HUES64 (cell line): ENCODE measurements around the gene PCDH8.

Experiments
- H3K27ac ChIP-seq: 2 replicates; pipeline ENCODE4 v1.7.0; 2013; ENCODE audit warnings: low read depth, low read length, inconsistent platforms
- H3K27me3 ChIP-seq: 2 replicates; pipeline ENCODE4 v1.6.1; 2013; ENCODE audit warnings: mild to moderate bottlenecking, low read length; ENCODE audit not compliant: insufficient read depth
- H3K36me3 ChIP-seq: 2 replicates; pipeline ENCODE4 v1.6.1; 2013; ENCODE audit warnings: mild to moderate bottlenecking, low read length; ENCODE audit not compliant: insufficient read depth
- H3K4me1 ChIP-seq: 2 replicates; pipeline ENCODE4 v1.6.1; 2013; ENCODE audit warnings: mild to moderate bottlenecking, low read length, moderate library complexity; ENCODE audit not compliant: insufficient read depth
- H3K4me3 ChIP-seq: 2 replicates; pipeline ENCODE4 v1.5.1; 2013; ENCODE audit warnings: mild to moderate bottlenecking, low read length, moderate library complexity
- H3K9ac ChIP-seq: 2 replicates; pipeline ENCODE4 v1.6.1; 2013; ENCODE audit warnings: mild to moderate bottlenecking, low read depth, low read length
- H3K9me3 ChIP-seq: 2 replicates; pipeline ENCODE4 v1.6.1; 2013; ENCODE audit warnings: low read depth, low read length; ENCODE audit not compliant: insufficient read depth
- WGBS: fragments of 150-250, 120-280 bp; methylation state at CpG from one replicate; pipeline ENCODE4 v1.1.7; 2013; ENCODE audit warnings: missing lambda C conversion rate; 5-methylcytosine and 5-hydroxymethylcytosine counted together

The PCDH8 gene

DNA sequence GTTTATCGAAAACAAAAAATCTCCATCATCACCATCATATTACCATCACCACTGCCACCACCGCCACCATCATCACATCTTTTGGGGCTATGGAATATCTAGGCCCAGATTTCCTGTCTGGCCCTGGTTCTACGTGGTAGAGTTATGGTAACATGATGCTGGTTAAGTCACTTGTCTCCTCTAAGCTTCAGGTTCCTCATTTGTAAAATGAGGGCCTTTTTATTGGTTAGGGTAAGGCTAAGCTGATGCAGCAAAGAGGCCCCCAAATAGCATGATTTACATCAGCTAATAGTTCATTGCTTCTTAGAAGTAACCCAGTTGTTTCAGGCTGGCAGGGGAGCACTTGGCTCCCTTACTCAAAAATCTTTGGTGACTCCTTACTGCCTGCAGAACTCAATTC is 37.9 kb downstream of the PCDH8 start:
- WGBS: 94% methylated on average over 3 of the region's 3 CpGs
- no peak overlapping the region for H3K27ac ChIP-seq

DNA sequence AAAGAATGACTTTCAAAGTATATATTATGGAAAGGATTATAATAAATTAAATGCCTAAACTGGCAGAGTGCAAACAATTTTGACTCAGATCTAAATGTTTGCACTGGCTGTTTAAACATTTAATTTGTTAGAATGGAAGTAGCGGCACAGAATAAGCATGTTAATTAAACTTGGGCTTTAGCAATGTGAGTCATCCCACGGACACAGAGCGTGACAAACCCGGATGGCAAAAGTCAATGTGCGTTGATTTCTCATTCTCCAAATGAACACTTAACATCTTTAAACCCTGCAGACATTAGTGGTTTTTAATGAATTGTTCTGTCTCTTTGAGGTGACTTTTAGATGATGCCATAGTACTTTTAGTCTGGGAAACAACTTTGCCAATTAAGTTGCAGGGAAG is 38.4 kb downstream of the PCDH8 start:
- H3K27ac ChIP-seq: no peak overlapping the region
- H3K9me3 ChIP-seq: no peaks in the 10 kb centered on the region
- no peaks in the 10 kb centered on the region for H3K27me3 ChIP-seq
- no peak overlapping the region for H3K9ac ChIP-seq
- peaks cover 12% of the 10 kb centered on the region for H3K4me1 ChIP-seq
- H3K4me3 ChIP-seq: no peak overlapping the region
- no peaks in the 10 kb centered on the region for H3K36me3 ChIP-seq
- 95% methylated on average over 5 of the region's 5 CpGs for WGBS

More for the DNA sequence above, 37.9 kb downstream of the PCDH8 start:
- Histone ChIP-seq H3K36me3 (no peaks in the 10 kb centered on the region), H3K27me3 (no peaks in the 10 kb centered on the region), H3K9me3 (no peaks in the 10 kb centered on the region), H3K4me1 (peaks cover 12% of the 10 kb centered on the region), H3K9ac (no peak overlapping the region), H3K4me3 (no peak overlapping the region)

DNA sequence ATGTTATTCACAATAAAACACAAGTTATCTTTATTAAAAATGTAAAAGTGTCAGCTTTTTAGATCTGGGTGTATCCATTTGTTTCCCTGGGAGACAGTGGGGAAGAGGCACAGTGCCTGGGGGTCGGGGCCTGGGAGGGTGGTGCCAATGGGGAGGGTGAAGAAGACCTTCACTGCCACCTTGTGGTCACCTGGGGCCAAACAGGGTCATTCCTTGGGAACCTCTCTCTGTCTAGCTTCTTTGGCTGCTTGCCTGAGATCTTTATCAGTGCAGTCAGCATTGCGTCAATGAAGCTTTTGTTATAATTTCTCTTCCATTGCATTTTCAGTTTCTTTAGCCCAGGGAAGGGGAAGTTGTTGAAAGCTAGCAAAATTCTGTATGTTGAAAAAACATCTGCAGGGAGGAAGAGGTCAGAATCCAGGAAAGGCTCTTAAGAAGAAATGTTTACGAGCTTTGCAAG is 39.1 kb downstream of the PCDH8 start:
- H3K9me3 ChIP-seq: no peaks in the 10 kb centered on the region
- H3K4me3 ChIP-seq: no peak overlapping the region
- WGBS: 54% methylated on average over 3 of the region's 3 CpGs
- no peaks in the 10 kb centered on the region for H3K27me3 ChIP-seq
- peaks cover 12% of the 10 kb centered on the region for H3K4me1 ChIP-seq
- no peaks in the 10 kb centered on the region for H3K36me3 ChIP-seq
- no peak overlapping the region for H3K27ac ChIP-seq
- H3K9ac ChIP-seq: no peak overlapping the region

DNA sequence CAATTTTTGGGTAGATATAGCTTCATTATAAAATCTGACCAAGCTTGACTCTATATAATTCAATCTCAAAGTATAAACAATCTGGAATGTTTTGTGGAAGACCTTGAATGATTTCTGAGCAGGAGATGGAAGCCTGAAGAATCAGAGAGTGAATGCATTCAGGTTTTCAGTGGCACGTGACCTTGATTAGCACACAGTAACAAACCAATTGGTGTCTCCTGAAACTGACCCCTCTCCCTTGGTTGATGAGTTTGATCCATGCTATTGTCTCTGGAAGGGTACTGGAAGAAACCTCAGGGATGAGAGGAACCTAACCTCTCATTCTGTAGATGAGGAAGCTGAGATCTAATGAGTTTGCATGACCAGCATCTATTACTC is 39.6 kb downstream of the PCDH8 start:
- Histone ChIP-seq H3K27me3 (no peaks in the 10 kb centered on the region), H3K9ac (no peak overlapping the region), H3K9me3 (no peaks in the 10 kb centered on the region), H3K27ac (peak overlapping the region; percentile 52; the same call in 1 of the 2 replicates), H3K4me3 (no peak overlapping the region), H3K4me1 (peaks cover 12% of the 10 kb centered on the region), H3K36me3 (no peaks in the 10 kb centered on the region)
- WGBS: 91% methylated on average over 1 of the region's 1 CpG

DNA sequence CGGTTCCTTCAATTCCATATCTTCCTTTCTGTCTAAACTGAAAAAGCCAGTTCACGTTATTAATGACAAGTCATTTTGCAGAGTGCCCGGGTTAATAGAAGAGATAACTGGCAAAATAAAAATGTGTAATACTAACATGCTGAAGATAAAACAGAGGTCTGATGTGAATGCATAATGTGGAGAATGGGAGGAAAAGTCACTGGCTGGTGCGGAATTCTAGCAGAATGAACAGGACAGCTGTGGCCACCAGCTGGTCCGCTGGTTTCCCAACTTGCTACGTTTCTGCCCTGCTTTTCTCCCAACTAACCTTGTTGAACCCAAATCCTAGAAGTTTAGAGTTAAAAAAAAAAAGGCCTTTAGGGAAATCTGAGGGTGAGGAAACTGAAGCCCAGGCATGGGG is 42.4 kb downstream of the PCDH8 start:
- no peaks in the 10 kb centered on the region for H3K27me3 ChIP-seq
- no peak overlapping the region for H3K27ac ChIP-seq
- H3K4me3 ChIP-seq: no peak overlapping the region
- 89% methylated on average over 6 of the region's 6 CpGs for WGBS
- no peak overlapping the region for H3K9ac ChIP-seq
- H3K36me3 ChIP-seq: no peaks in the 10 kb centered on the region
- H3K4me1 ChIP-seq: peaks cover 12% of the 10 kb centered on the region
- no peaks in the 10 kb centered on the region for H3K9me3 ChIP-seq

DNA sequence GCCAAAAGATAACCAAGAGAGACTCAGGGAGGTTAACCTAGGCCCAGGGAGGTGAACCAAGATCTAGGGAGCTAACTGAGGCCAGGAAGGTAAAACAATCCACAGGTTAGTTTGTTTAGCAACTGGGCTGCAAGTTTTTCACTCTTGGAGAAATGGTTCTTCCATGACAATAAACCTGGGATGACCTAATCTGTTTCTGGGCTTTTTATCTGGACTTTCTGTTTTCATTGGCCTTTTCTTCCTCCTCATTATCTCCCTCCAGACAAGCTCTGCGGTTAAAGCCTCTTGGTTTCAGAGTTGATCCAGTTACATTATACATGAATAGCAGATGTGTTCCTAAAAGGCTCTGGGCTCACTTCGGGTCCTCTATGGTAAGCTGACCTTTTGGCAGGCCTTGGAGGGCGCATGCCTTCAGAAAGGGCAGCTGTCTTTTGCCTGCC is 44.2 kb downstream of the PCDH8 start:
- Histone ChIP-seq H3K9ac (no peak overlapping the region), H3K27me3 (no peaks in the 10 kb centered on the region), H3K4me1 (peaks cover 12% of the 10 kb centered on the region), H3K9me3 (no peaks in the 10 kb centered on the region), H3K36me3 (no peaks in the 10 kb centered on the region), H3K27ac (no peak overlapping the region), H3K4me3 (no peak overlapping the region)
- 87% methylated on average over 3 of the region's 3 CpGs for WGBS

DNA sequence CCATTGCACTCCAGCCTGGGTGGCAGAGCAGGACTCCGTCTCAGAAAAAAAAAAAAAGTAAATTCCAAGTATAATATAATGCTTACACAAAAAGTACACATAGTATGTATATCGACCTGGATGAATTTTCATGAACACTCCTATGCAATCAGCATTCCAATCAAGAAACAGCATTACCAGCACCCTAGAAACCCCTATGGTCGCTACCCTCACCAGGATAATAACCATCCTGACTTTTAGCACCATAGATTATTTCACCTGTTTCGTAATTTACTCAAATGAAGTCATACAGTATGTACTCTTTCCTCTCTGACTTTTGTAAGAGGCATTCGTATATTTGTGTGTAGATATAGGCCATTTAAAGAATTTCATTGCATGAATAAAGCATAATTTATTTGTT is 47.6 kb downstream of the PCDH8 start:
- H3K9ac ChIP-seq: no peak overlapping the region
- no peaks in the 10 kb centered on the region for H3K9me3 ChIP-seq
- H3K27ac ChIP-seq: no peak overlapping the region
- H3K27me3 ChIP-seq: no peaks in the 10 kb centered on the region
- no peak overlapping the region for H3K4me3 ChIP-seq
- H3K36me3 ChIP-seq: no peaks in the 10 kb centered on the region
- 97% methylated on average over 4 of the region's 5 CpGs for WGBS
- no peaks in the 10 kb centered on the region for H3K4me1 ChIP-seq

DNA sequence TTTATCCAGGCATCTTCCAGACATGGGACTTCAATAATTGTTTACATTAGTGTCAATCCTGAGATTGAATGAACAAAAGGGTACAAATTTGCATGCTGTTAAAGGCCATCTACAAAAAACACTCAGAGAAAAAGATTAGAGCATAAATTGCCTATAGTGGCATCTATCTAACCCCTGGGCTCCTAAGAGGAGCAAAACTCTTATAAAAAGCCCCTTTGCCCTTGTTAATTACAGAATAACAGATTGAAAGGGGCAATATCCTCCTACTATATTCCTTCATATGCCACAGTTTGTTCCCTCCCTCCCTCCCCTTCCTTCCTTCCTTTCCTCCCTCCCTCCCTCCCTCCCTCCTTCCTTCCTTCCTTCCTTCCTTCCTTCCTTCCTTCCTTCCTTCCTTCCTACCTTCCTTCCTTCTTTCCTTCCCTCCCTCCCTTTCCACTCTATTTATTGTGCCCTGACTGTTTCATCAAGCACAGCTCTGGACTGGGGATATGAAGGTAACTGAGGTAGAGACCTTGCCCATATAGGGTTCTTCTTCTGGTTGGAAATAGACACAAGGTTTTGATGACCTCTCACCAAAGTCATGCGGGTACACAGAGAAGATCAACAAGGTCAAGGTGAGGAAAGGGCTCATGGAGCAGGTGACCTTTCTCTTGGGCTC is 49.5 kb downstream of the PCDH8 start:
- Histone ChIP-seq H3K9ac (no peak overlapping the region), H3K36me3 (no peaks in the 10 kb centered on the region), H3K4me1 (no peaks in the 10 kb centered on the region), H3K27ac (no peak overlapping the region), H3K4me3 (no peak overlapping the region), H3K27me3 (no peaks in the 10 kb centered on the region), H3K9me3 (no peaks in the 10 kb centered on the region)
- WGBS: 0% methylated on average over 1 of the region's 1 CpG

DNA sequence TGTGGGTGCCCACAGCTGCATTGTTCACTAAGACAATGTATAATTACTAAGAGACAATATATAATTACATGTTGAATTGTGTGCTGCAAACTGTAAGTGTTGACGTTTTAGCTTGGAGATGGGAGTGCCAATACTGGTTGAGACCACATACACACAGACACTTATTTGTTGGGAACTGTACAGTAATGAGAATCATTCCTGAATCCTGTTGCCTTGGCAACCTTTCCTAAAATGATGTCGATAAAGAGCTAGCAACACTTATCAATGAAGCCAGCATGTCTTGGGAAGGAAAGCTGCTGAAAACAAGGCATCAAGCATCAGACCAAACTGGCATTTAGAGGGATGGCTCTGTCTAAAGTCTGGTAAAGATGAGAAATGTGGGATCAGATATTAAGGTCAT is 51.3 kb downstream of the PCDH8 start:
- no peaks in the 10 kb centered on the region for H3K4me1 ChIP-seq
- no peak overlapping the region for H3K4me3 ChIP-seq
- 100% methylated on average over 2 of the region's 2 CpGs for WGBS
- H3K27me3 ChIP-seq: no peaks in the 10 kb centered on the region
- H3K9me3 ChIP-seq: no peaks in the 10 kb centered on the region
- H3K27ac ChIP-seq: no peak overlapping the region
- no peaks in the 10 kb centered on the region for H3K36me3 ChIP-seq
- H3K9ac ChIP-seq: no peak overlapping the region

DNA sequence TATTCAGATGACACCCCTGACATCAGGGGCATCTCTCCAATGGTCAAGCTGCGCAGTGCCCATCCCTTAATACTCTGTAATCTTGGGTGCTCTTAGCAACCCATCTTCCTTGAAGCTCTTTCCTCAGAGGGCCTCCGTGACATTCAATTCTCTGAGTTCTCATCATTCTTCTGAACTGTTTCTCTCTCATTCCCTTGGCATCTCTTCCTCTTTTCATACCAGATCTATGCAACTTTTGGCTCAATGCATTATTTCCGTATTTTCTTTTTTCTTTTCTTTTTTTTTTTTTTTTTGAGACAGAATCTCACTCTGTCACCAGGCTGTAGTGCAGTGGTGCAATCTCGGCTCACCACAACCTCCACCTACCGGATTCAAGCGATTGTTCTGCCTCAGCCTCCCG is 53.9 kb downstream of the PCDH8 start:
- H3K9ac ChIP-seq: no peak overlapping the region
- H3K4me3 ChIP-seq: no peak overlapping the region
- no peaks in the 10 kb centered on the region for H3K36me3 ChIP-seq
- H3K27me3 ChIP-seq: no peaks in the 10 kb centered on the region
- H3K27ac ChIP-seq: no peak overlapping the region
- no peaks in the 10 kb centered on the region for H3K4me1 ChIP-seq
- 91% methylated on average over 7 of the region's 7 CpGs for WGBS
- no peaks in the 10 kb centered on the region for H3K9me3 ChIP-seq

DNA sequence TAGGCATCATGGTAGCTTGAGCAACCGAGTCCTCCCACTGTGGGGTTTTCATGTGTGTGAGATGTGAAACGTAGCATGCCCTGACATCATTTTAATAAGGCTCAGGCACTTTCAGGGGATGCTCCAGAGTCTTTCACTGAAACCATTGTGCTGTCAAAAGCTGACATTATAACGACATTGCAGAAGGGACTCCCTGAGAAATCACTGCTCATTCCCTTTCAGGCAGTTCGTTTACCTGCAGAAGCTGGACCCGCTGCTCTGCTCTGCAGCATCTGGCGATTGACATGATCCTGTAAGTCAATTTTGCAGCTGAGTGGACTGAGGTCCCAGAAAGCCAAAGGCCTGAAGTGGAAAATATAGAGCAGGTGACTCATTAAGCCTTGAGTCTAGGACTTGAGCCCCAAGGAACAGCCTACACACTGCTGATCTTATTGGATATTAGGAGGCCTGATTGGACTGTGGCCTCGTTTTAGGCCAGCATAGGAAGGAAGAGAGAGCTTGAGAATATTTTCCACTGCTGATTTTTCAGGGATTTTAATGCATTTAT is 54.9 kb downstream of the PCDH8 start:
- Histone ChIP-seq H3K27me3 (no peaks in the 10 kb centered on the region), H3K4me1 (no peaks in the 10 kb centered on the region), H3K9ac (no peak overlapping the region), H3K4me3 (no peak overlapping the region), H3K27ac (no peak overlapping the region), H3K9me3 (no peaks in the 10 kb centered on the region), H3K36me3 (no peaks in the 10 kb centered on the region)
- 90% methylated on average over 7 of the region's 7 CpGs for WGBS
